Measurements from ENCODE around the gene CCNYL1.
"Not testable (repeated sequence)": the region's sequence is repeated elsewhere in the genome, so short reads cannot be mapped to it uniquely, and the experiment has no call there.

Gene CCNYL1

DNA sequence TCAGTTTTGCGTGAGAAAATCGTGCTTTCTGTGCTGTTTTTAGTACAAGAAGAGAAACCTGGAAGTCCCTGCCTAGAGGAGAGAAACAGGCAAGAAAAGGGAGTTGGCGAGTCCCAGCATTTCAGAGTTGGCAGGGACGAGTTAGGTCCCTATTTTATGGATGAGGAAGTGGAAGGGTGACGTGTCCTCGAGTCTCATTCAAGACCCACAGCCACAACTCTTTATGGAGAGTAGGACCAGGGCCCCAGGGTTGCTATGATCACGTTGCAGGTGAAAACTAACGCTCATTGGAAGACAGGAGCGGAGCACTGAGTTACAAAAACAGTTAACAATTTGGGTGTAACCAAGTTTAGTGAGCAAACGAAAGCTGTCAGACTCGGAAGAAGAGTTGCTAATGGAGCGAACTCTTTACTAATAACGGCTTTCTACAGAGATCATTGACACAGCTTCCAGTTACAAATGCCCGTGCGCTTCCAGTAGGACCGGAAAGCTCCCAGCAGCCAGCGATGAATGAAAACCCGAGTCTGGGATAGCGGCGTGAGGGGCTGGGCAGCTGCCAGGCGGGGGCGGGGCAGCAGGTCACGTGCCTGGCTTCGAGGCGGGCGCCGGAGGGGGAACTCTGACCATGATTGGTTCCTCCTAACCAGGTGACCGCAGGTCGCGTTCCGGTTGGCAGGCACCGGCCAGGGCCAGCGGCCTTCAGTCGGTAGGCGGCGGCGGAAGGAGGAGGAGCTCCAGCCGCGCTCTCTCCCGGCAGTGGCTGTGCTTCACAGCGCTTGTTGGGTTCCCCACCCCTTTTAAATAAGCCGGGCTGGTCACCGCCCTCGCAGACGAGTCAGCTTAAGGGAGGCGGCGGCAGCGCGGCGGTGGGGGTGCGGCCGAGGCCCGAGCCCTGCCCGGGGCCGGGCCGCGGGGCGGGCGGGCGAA is at the start of gene CCNYL1:
CCNYL1 (plus strand) TSS at position 827 of the 927 bp plus-strand sequence. CDS start 257 bp downstream, outside the sequence.
- DNase-seq = peak; percentile 95

DNA sequence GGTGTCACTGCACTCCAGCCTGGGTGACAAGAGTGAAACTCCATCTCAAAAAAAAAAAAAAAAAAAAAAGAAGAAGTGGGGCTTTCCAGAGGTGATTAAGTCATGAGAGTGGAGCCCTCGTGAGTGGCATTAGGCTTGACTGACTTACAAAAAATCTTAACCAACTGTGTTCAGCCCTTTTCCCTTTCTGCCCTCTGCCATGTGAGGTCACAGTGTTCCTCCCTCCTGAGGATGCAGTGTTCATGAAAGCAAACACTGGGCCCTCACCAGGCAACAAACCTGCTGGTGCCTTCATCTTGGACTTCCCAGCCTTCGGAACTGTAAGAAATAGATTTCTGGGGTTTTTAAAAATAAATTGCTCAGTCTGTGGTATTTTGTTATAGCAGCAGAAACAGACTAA is 49.2 kb upstream of the CCNYL1 start:
- DNase-seq = no peak

DNA sequence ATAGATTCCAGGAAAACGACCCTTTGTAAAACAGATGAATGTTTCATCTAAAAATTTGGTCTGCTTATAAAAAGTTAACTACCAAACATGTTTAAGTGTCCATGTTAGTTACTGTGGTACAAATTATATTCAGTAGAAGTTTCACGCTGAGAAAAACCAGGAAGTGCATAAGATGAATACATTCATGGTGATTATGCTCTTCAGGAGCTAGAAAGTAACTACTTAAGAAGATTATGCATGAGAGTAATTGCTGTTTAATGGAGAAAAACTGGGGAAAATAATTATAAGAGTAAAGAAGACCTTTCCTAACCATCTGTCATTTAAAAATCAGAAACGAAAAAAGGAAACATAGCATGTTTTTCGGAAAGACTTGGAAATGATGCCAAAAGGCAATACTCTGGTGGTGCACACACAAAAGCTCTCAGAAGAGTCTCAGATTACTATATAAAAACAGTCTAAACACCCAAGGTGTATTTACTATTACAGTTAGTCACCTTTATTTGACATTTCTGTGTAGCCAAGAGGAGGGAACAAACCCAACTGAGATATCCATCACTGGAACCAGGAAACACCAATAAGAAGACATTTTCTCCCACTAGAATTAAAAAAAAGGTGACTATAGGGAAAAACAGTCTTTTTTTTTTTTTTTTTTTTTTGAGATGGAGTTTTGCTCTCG is 47.4 kb upstream of the CCNYL1 start:
- DNase-seq = peak; percentile 46

DNA sequence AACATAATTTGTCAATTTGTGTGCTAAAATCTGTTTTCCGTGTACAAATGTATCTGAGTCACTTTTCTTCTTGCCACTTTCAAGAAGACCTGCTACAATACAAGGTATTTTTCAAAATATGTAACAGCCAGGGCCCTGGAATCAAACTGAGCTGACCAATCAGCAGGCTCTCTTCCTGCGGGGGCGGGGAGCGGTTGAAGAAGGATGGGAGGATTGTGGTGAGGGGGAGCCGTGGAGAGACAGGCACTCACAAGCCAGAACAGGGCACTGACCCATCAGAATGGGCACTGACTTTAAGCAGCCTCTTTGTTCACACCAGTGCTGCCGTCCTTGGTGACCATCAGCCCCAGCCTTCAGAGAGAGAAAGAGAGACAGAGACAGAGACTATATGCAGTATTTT is 40.6 kb upstream of the CCNYL1 start:
- no peak for DNase-seq

DNA sequence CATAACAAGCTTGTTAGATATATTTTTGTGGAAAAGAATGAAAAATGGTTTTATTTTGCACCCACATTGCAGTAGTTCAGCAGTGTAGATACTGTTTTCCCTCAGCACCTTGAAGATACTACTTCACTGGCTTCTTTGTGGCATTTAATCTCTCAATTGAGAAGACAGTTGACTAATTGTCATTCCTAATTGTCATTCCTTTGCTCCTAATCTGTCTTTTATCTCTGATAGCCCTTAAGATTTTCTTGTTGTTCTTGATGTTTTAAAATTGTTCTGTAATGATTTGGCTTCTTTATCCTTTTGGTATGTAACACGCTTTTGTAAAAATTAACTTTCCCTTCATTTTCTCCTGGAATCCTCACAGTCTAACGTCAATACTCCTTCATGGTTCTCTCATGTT is 38.0 kb upstream of the CCNYL1 start:
- DNase-seq = no peak

DNA sequence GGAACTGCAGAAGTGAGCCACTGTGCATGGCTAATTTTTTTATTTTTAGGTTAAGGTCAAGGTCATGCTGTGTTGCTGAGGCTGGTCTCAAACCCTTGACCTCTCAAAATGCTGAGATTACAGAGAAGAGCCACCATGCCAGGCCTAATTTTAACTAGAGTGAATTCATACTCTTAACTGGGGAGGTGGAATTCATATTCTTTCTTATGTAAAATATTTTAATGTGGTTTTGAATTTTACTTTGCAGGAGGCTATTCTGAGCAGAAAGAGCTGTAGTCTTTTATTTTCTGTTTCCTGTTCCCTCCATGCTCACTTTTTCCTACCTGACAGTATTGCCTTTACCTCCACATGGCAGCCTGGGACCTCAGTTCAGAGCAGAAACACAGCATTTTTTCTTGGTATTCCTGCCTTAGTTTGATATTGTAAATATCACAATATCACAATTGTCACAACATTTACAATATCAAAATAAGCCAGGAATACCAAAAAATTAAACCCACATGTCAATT is 37.1 kb upstream of the CCNYL1 start:
- DNase-seq = no peak

DNA sequence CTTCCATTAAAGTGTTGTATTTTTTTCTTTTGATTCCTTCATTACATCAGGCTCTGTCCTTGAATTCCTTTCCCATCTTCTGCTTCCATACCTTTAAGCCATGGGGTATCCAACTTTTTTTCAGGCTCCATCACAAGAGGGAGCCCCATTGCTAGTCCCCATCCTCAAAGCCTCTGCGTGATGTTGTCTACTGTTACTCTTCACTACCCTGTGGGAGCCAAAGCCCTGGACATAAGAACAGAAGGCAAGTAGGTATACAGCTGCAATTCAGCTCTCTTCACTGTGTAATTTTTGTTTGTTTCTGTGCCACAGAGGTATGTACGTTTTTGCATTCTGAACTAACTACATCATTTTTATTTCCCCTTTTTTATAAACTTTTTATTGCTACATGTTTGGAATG is 36.6 kb upstream of the CCNYL1 start:
- no peak for DNase-seq

DNA sequence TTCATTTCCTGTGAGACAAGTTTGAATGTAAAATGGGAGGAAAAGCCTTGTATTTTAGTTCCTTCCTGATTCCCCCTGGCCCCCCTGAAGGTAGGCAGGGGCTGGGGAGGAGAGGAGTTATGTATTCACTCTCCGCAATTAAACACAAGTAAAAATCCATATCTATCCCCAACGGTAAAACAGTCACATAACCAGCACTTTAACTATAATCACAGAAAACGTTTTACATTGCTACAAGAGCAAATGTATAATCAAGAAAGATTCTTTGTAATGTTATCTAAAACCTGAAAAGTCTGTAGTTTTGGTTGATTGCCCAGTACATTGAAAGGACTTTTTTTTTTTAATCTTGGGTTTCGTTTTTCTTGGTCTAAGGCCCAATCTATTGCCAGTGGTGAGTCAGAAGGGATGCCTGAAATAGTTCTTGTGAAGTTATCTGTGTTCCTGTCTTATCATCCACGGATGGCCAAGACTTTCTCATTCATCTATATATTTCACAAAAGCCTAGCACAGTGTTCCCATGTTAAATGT is 34.5 kb upstream of the CCNYL1 start:
- DNase-seq = no peak

DNA sequence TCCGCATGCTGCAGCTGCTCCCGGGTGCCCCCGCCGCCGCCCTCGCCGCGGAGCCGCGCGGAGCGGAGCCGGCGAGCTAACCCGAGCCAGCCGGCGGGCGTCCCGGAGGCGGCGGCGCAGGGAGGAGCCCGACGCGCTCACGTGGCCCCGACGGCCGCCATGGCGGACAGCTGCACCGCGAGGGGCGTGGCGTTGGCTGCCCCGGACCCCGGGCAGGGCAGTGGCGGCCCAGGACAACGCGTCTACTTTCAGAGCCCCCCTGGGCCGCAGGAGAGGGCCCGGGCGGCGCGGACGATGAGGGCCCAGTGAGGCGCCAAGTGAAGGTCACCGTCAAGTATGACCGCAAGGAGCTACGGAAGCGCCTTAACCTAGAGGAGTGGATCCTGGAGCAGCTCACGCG is 30.0 kb upstream of the CCNYL1 start:
- DNase-seq = no peak

DNA sequence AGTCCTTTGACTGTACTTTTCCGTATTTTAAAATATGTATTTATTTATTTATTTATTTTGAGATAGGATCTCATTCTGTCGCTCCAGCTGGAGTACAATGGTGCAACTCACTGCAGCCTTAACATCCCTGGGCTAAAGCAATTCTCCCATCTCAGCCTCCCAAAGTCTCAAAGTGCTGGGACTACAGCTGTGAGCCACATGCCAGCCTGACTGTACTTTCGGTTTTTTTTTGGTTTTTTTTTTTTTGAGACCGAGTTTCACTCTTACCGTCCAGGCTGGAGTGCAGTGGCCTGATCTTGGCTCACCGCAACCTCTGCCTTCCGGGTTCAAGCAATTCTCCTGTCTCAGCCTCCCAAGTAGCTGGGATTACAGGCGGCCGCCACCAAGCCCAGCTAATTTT is 28.9 kb upstream of the CCNYL1 start:
- DNase-seq = no peak

DNA sequence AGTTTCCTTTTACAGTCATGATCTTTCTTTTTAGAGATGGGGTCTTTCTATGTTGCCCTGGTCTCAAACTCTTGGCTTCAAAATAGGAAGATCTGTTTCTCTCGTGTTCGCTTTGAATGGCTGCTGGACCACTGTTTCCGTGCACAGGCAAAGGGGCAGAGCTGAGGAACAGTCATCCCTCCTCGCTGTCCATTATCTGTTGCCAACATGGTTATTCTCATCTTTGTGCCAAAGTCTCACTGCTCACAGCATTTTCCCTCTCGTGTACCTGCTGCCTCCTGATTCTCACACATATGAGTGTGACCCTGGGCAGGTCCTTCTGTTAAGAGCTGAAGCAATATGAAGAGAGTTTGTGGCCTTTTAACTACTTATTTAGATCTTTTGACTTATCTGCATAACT is 28.0 kb upstream of the CCNYL1 start:
- DNase-seq = no peak

DNA sequence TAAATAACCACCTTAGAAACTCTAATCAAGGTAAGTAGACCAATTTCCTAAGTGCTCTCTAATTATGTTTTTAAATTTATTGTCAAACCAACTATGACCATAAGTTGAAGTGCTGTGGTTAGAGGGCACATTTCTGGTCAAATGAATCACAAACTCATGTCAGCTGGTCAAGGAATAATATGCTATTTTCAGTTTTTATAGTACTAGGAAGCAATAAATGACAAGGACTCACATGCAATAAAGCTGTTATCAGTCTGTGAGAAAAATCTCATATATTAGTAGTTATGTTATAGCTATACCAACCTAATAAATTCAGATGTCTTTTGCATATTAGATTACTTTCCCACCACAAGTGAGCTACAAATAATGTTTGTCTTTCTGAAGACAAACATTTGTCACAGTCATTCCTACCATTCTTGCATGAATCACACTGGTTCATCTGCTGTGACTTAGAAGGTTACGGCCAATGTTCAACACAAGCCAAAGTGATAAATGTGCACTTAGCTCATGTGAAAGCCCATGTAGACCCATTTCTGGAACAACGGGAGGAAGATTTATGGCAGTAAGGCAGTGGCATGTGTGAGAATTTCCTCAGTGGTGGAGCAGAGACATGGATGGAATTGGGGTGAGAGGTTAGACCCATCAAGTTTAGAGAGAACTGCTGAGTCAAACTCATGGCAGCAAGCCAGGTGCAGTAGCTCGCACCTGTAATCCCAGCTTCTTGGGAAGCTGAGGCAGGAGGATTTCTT is 27.4 kb upstream of the CCNYL1 start:
- DNase-seq = no peak

DNA sequence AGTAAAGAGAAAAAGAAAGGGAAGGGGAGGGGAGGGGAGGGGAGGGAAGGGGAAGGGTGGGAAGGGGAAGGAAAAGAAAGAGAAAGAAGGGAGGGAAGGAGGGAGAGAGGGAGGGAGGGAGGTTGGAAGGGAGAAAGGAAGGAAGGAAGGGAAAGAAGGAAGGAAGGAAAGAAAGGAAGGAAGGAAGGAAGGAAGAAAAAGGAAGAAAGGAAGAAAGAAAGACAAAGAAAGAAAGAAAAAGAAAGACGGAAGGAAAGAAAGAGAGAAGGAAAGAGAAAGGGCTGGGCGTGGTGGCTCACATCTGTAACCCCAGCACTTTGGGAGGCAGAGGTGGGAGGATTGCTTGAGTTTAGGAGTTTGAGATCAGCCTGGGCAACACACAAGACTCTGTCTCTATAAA is 24.6 kb upstream of the CCNYL1 start:
- DNase-seq = no peak

DNA sequence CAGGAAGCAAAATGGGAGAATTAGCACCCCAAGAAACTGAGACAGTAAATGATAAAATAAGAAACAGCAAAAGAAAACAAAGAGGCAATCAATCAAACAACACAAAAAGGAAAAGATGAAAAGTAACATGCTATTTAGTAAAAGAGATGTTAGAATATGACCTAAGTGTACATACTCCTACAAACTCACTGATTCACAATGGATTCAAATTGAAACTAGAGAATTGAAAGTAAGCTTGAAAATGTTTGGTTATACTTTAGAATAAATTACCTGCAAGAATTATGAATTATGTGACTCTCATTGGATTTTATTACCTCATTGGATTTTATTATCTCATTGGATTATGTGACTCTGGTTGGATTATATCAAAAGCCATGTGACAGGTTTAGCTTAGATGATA is 22.8 kb upstream of the CCNYL1 start:
- DNase-seq = no peak

DNA sequence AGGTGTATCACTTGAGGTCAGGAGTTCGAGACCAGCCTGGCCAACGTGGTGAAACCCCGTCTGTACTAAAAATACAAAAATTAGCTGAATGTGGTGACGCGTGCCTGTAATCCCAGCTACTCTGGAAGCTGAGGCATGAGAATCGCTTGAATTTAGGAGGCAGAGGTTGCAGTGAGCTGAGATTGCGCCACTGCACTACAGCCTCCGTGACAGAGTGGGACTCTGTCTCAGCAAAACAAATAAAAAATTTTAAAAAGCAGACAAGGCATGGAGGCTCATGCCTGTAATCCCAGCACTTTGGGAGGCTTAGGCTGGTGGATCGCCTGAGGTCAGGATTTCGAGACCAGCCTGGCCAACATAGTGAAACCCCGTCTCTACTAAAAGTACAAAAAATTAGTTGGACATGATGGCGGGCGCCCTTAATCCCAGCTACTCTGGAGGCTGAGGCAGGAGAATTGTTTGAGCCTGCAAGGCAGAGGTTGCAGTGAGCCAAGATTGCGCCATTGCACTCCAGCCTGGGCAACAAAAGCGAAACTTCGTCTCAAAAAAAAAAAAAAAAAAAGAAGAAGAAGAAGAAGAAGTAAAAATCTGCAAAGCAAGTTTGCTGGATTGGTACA is 20.5 kb upstream of the CCNYL1 start:
- DNase-seq = not testable (repeated sequence)

DNA sequence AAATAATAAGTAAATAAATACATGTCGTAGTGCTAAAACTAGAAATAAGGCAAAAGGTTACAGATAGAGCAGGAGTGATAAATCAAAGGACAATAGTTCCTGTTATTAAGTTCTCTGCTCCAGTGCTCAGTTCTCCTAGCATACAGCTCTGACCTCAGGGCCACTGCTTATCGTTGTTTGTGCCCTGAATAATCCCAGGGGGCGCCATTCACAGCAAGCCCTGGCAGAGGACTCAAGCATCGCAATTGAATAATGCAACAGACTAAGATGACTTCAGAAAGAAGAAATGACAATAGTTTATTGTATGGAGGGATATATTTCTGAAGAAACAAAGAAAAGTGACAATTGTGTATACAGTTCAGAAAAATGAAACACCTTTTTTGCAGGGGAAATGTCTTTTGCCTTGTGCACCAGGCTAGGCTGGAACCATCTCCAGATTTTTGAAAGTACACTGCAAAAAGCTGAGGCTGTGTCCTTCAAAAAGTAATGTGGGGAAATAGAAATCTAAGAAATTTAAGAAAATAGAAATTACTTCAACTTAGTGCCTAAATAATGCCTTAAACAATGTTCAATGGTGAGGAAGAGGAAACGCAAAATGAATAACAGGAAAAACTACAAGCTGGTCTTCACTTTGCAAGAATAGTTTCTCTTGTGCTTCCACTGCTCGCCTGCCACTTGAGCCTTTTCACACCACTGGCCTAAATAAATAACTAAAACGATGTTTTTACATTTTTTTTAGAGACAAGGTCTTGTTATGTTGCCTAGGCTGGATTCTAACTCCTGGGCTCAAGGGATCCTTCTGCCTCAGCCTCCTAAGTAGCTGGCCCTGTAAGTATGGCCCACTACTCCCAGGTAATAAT is 19.0 kb upstream of the CCNYL1 start:
- DNase-seq = peak; percentile 3

DNA sequence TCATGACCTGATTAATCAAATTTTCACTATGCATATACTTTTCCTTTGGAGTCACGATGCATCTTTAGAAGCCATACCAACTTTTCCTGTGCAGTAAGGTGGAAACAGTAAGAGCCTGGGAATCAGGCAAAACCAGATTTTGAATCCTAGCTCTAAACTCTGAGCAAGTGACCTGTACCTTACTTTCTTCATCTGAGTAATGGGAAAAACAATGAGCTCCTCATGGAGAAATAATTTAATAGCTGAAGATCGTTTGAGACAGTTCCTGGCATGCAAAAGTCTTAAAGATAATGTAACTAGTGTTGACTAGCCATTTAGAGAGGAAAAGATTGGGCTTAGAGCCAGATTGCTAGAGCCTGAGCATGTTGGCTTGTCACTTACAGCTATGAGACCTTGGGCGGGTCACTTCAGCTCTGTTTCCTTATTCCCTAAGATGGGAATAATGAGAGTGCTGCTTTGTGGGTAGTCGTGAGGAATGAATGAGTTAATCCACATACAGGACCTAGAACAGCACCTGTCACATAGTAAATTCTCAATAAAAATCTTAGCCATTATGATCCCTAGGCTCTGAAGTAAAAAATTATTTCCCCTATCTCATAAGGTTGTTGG is 17.7 kb upstream of the CCNYL1 start:
- DNase-seq = no peak

DNA sequence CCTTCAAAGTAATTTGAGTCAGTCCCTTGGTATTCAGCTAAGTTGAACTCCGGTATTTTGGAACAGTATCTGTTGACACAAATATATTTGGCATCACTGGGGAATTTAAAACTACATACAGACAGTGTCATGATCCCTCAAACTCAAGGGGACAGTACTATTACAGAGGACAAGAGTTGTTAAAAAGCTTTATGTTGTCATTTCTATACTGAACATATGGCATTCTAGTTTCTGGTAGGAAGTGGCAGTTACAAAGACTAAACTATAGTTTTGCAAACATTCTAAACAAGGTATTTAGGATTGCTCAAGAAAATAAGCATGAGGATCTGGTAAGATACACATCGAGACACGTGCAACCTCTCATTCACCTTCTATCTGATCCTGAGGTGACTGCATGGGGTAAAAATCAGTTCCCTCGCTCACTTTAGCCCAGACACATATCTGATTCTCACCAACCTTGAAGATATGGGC is 16.6 kb upstream of the CCNYL1 start:
- no peak for DNase-seq

DNA sequence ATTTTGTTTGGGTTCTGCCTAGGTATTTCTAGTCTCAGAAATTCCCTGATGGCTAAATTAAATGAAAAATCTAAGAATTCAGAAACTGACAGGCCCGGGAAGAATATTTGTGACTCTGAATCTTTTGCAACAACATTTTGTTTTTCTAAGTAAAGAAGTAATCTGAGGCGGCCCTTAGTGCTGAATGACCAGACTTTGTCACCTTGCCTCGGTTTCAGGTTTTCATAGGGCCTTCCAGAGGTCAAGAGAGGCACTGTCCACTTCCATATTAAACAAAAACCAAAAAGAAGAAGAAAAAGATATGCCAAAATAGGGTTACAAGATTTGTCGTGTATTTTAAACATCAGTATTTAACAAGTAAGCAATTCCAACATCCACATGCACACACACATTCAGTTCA is 16.1 kb upstream of the CCNYL1 start:
- no peak for DNase-seq

DNA sequence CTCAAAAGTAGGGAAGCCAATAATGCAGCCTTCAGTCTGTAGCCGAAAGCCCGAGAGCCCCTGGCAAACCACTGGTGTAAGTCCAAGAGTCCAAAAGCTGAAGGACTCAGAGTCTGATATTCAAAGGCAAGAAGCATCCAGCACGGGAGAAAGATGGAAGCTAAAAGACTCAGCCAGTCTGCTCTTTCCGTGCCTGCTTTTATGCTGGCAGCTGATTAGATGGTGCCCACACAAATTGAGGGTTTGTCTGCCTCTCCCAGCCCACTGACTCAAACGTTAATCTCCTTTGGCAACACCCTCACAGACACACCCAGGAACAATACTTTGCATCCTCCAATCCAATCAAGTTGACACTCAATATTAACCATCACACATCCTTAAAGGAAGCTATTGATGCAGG is 14.5 kb upstream of the CCNYL1 start:
- not testable (repeated sequence) for DNase-seq

DNA sequence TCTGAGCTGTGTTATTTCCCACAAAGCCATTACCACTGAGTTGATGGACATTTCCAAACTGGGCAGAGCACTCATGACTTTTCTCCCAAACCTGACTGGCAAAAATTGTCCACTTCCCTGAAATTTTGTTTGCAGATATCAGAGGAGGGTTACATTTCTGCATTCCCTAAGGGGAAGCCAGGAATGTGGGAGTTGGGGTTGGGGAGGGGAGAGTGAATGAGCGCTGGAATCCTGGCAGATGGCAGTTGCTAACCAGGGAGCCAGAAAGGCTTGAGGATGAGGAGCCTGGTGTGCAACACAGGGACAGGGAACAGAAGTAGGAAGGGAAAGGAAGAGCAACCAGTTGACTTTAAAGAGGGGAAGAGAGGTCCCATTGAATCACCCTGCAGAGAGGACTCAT is 14.0 kb upstream of the CCNYL1 start:
- DNase-seq = no peak
